OCI-LY7 (cell line): ENCODE data around the gene CPA1. TPM values are rescaled to one million over a fixed set of nuclear protein-coding genes. Genes with fewer than 3 reads are reported as not detected.

Source experiments
- BruUV-seq: library from RNA; stranded (reverse); fragments of 400-500 nt; replicated peaks from 2 replicates; lab custom pipeline; 2021; lab: Mats Ljungman, UMichigan
- CTCF ChIA-PET: fragments of 300-600 bp; sonication (Branson Sonifier 250); formaldehyde crosslinking; loops from one replicate; lab custom pipeline; 2022; ENCODE audit warnings: antibody characterized with exemption; ENCODE audit not compliant: unreplicated experiment; lab: Charles Lee
- POLR2A ChIA-PET: fragments of 300-600 bp; sonication (Branson Sonifier 250); formaldehyde crosslinking; loops from one replicate; lab custom pipeline; 2022; ENCODE audit warnings: antibody characterized with exemption; lab: Charles Lee
- DNase-seq: peaks from one replicate; pipeline ENCODE4 v3.0.0-alpha.2; 2015; ENCODE audit warnings: low spot score
- H2AFZ ChIP-seq: fragments of 200-600 bp; sonication (generic), shearing (Covaris generic); 2 replicates; pipeline ENCODE4 v1.6.1; 2014; ENCODE audit warnings: mild to moderate bottlenecking, antibody characterized with exemption, low read length, moderate library complexity
- H3K27ac ChIP-seq: fragments of 200-600 bp; sonication (generic); 2 replicates; pipeline ENCODE4 v1.5.1; 2014; ENCODE audit warnings: mixed run types, low read depth, mild to moderate bottlenecking, moderate library complexity, low read length, inconsistent platforms; ENCODE audit not compliant: poor library complexity, severe bottlenecking
- H3K36me3 ChIP-seq: fragments of 200-600 bp; sonication (generic); 2 replicates; pipeline ENCODE4 v1.6.1; 2014; ENCODE audit warnings: mild to moderate bottlenecking, antibody characterized with exemption, low read length, moderate library complexity, mixed read lengths; ENCODE audit not compliant: insufficient read depth
- H3K4me1 ChIP-seq: fragments of 200-600 bp; sonication (generic); 2 replicates; pipeline ENCODE4 v1.5.1; 2014; ENCODE audit warnings: mild to moderate bottlenecking, low read length; ENCODE audit not compliant: insufficient read depth, poor library complexity, severe bottlenecking
- H3K4me2 ChIP-seq: fragments of 200-600 bp; sonication (generic); 2 replicates; pipeline ENCODE4 v1.6.1; 2014; ENCODE audit warnings: mild to moderate bottlenecking, low read length
- H3K4me3 ChIP-seq: fragments of 200-600 bp; sonication (generic); 2 replicates; pipeline ENCODE4 v1.5.1; 2014; ENCODE audit warnings: mild to moderate bottlenecking, low read depth, low read length; ENCODE audit not compliant: poor library complexity, severe bottlenecking
- H3K79me2 ChIP-seq: fragments of 200-600 bp; sonication (generic); 2 replicates; pipeline ENCODE4 v1.6.1; 2016; ENCODE audit warnings: low read depth, mild to moderate bottlenecking, low read length, moderate library complexity, mixed read lengths; ENCODE audit not compliant: insufficient read depth
- H3K9me2 ChIP-seq: fragments of 200-600 bp; sonication (generic); 2 replicates; pipeline ENCODE4 v1.6.1; 2016; ENCODE audit warnings: mild to moderate bottlenecking, low read length, mixed read lengths; ENCODE audit not compliant: insufficient read depth
- H3K9me3 ChIP-seq: fragments of 200-600 bp; sonication (generic); 2 replicates; pipeline ENCODE4 v1.6.1; 2014; ENCODE audit warnings: mild to moderate bottlenecking, mixed run types, low read length, mixed read lengths
- H4K20me1 ChIP-seq: fragments of 200-600 bp; sonication (generic); 2 replicates; pipeline ENCODE4 v1.6.1; 2014; ENCODE audit warnings: mild to moderate bottlenecking, antibody characterized with exemption, low read length, moderate library complexity, mixed read lengths; ENCODE audit not compliant: insufficient read depth
- EZH2phosphoT487 ChIP-seq: fragments of 200-600 bp; sonication (generic); IDR thresholded peaks from 2 replicates; pipeline ENCODE4 v1.6.1; 2018; ENCODE audit warnings: low read depth, borderline replicate concordance, mild to moderate bottlenecking, mixed run types, antibody characterized with exemption, low read length, moderate library complexity, mixed read lengths
- intact Hi-C: fragments of 100-400 bp; cut with micrococcal nuclease; formaldehyde crosslinking; loops from one replicate; pipeline ENCODE4 v1.10.0; 2022; ENCODE audit not compliant: unreplicated experiment
- total RNA-seq, 2 experiments: library from RNA; depleted of rRNA in 1 of 2; stranded (reverse); fragments of >200 nt in 1 of 2; shearing (Covaris generic) in 1 of 2; gene quantifications; 2 replicates each; pipeline ENCODE4 v1.2.3, GENCODE V29; 2014 to 2022
- TF ChIP-seq, protein P1 (sequence below): fragments of 200-600 bp; sonication (generic); conservative IDR thresholded peaks from 2 replicates; pipeline ENCODE4 v1.5.1; 2014; ENCODE audit warnings: mild to moderate bottlenecking, antibody characterized with exemption, low read length, moderate library complexity, mixed read lengths

CPA1 gene
- total RNA-seq, 2 experiments from 2014 or later = not detected

DNA sequence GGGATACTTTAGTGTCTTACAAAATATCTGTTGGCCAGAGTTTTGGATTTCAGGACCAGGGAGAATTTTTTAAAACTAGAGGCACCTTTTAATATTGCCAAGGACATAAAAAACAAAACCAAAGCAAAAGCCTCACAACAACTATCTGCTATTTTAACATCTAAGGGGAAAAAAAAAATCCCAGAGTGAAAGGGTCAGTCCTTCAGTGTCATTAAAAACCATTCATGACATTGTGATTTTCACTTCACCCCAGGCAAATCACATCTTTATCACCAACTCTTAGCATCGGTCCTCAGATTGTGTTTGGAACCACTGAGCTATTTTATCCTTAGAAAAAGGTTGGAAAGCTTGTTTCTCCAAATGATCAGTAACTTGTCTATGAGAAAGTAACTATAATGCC is 49.8 kb downstream of the CPA1 start:
- H3K36me3 ChIP-seq = peaks cover 29% of the 10 kb centered on the region; the same call in 1 of the 2 replicates
- TF ChIP-seq, protein P1, sequence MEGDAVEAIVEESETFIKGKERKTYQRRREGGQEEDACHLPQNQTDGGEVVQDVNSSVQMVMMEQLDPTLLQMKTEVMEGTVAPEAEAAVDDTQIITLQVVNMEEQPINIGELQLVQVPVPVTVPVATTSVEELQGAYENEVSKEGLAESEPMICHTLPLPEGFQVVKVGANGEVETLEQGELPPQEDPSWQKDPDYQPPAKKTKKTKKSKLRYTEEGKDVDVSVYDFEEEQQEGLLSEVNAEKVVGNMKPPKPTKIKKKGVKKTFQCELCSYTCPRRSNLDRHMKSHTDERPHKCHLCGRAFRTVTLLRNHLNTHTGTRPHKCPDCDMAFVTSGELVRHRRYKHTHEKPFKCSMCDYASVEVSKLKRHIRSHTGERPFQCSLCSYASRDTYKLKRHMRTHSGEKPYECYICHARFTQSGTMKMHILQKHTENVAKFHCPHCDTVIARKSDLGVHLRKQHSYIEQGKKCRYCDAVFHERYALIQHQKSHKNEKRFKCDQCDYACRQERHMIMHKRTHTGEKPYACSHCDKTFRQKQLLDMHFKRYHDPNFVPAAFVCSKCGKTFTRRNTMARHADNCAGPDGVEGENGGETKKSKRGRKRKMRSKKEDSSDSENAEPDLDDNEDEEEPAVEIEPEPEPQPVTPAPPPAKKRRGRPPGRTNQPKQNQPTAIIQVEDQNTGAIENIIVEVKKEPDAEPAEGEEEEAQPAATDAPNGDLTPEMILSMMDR = no peak
- TF ChIP-seq EZH2phosphoT487 = no peak
- ChIA-PET CTCF (no interaction called here), POLR2A (no interaction called here)
- H3K4me3 ChIP-seq = no peak overlapping the region
- intact Hi-C loops = no loop called here
- no peaks in the 10 kb centered on the region for H3K9me3 ChIP-seq
- H3K4me2 ChIP-seq = no peak overlapping the region
- no peak overlapping the region for H2AFZ ChIP-seq
- 0 out of 2 replicates have a peak, but pooled peaks cover 4% of the 10 kb centered on the region for H4K20me1 ChIP-seq
- H3K4me1 ChIP-seq = peaks cover 4% of the 10 kb centered on the region
- no peak overlapping the region for H3K27ac ChIP-seq
- no peaks in the 10 kb centered on the region for H3K9me2 ChIP-seq
- H3K79me2 ChIP-seq = no peaks in the 10 kb centered on the region; the same call in 1 of the 2 replicates
- no peak for DNase-seq
- BruUV-seq = no TSS peak

DNA sequence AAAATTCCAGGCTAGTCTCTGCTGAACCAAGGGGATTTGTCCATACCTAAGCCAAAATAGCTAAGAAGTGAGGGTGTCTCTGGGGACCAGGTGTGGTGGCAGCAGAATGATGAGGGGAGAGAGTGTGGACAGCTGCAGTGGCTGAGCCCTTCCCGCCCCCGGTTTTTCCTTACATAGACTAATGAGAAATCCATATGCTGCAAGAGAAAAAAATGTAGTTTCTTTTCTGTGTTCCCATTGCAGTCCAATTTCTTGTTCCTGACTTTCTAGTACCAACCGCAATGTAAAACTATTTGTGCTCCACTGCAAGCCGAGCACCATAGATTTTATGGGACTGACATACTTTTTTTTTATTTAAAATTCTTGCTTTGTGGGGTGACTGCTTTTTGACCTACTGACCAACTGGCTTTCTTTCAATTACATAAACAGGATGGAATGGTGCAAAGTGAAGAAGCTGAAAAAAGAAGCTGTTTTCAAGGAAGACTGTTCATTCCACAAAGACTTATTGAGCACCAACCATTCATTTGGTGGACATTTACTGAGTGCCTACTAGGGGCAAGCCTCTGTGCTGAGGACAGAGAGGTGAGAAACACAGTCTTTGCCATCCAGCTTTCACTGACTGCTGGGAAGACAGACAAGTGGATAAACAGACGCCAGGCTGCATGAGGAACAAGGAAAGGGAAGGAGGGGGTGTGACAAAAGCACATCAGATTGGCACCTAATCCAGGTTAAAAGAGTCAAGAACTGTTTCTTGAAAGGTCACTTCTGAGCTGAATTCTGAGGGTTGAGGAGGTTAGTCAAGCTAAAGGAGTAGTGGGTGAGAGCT is 50.8 kb downstream of the CPA1 start:
- POLR2A ChIA-PET = no interaction called here
- peaks cover 4% of the 10 kb centered on the region for H3K4me1 ChIP-seq
- H3K9me2 ChIP-seq = no peaks in the 10 kb centered on the region
- intact Hi-C loops = no loop called here
- TF ChIP-seq, protein P1 = no peak
- TF ChIP-seq EZH2phosphoT487 = no peak
- no peak for DNase-seq
- no peaks in the 10 kb centered on the region for H3K9me3 ChIP-seq
- no peak overlapping the region for H3K4me3 ChIP-seq
- H3K79me2 ChIP-seq = no peaks in the 10 kb centered on the region; the same call in 1 of the 2 replicates
- BruUV-seq = no TSS peak
- peaks cover 21% of the 10 kb centered on the region; the same call in 1 of the 2 replicates for H3K36me3 ChIP-seq
- no peak overlapping the region for H2AFZ ChIP-seq
- H3K4me2 ChIP-seq = peak overlapping the region; percentile 6; the same call in 1 of the 2 replicates
- 0 out of 2 replicates have a peak, but pooled peaks cover 4% of the 10 kb centered on the region for H4K20me1 ChIP-seq
- CTCF ChIA-PET = no interaction called here
- H3K27ac ChIP-seq = no peak overlapping the region

DNA sequence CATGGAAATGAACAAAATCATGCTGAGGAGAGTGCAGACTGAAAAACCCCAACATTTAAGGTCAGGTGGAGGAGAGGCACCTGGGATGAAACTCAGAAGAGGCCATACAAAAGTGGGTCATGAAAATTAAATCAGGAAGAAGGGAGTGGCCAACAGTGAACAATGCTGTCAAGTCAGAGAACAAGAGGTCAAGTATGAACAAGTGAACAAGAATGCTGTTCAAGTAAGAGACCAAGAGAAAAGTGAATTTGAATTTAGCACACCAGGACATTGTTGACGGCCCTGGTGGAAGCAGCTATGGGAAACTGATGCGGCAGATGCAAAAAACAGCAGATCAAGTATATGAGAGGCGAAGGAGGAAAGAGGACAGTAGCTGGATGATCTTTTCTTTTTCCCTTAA is 52.6 kb downstream of the CPA1 start:
- POLR2A ChIA-PET = no interaction called here
- no peak overlapping the region for H3K27ac ChIP-seq
- no peak overlapping the region for H2AFZ ChIP-seq
- 0 out of 2 replicates have a peak, but pooled peaks cover 4% of the 10 kb centered on the region for H4K20me1 ChIP-seq
- BruUV-seq = no TSS peak
- peaks cover 4% of the 10 kb centered on the region for H3K4me1 ChIP-seq
- no peaks in the 10 kb centered on the region for H3K9me3 ChIP-seq
- H3K79me2 ChIP-seq = no peaks in the 10 kb centered on the region; the same call in 1 of the 2 replicates
- no peak for TF ChIP-seq EZH2phosphoT487
- TF ChIP-seq, protein P1 = no peak
- H3K4me3 ChIP-seq = no peak overlapping the region
- H3K9me2 ChIP-seq = no peaks in the 10 kb centered on the region
- intact Hi-C loops = no loop called here
- H3K4me2 ChIP-seq = no peak overlapping the region
- no peak for DNase-seq
- CTCF ChIA-PET = no interaction called here
- peaks cover 7% of the 10 kb centered on the region; the same call in 1 of the 2 replicates for H3K36me3 ChIP-seq
